GM21737 (cell line): ENCODE results near the gene ADAD1.

Experiments
- ATAC-seq: cut with Tn5 transposase; IDR thresholded peaks from one replicate; pipeline ENCODE4 v1.9.1; 2021; ENCODE audit warnings: mild to moderate bottlenecking, moderate library complexity; ENCODE audit not compliant: unreplicated experiment

The ADAD1 gene

GRCh38 chr4:122453384-122453995, 74.7 kb downstream of the ADAD1 start:
- ATAC-seq, result no peak

GRCh38 chr4:122456231-122457116, 77.7 kb downstream of the ADAD1 start, which contains the start of gene IL2:
IL2 (minus strand) TSS chr4:122456725; CDS start chr4:122456440, 285 bp downstream.
- ATAC-seq, result no peak

- ATAC-seq, result no peak
Measured at GRCh38 chr4:122458625-122459024, 79.8 kb downstream of the ADAD1 start.

- ATAC-seq, result no peak
Measured at GRCh38 chr4:122469457-122469856, 90.6 kb downstream of the ADAD1 start.

GRCh38 chr4:122475233-122475632, 96.4 kb downstream of the ADAD1 start:
- ATAC-seq, result no peak

GRCh38 chr4:122476126-122476525, 97.3 kb downstream of the ADAD1 start:
- no peak for ATAC-seq

- no peak for ATAC-seq
Measured at GRCh38 chr4:122476745-122477144, 97.9 kb downstream of the ADAD1 start.
